Stomach (tissue), 9 donors: ENCODE data around the gene TOX2. TPM values are rescaled to one million over a fixed set of nuclear protein-coding genes. Genes with fewer than 3 reads are reported as not detected.

Source experiments
- DNase-seq, 2 donors: peaks; one replicate each; pipeline versions ENCODE4 v3.0.0 to v3.0.0-alpha.2; 2013 to 2019
- H3K27ac ChIP-seq, 5 donors: fragments of 200-600 bp in 4 of 5; sonication (generic) in 4 of 5; one replicate each; pipeline ENCODE4 v1.5.1; 2013 to 2019; ENCODE audit warnings: mild to moderate bottlenecking in 1 of 5, moderate library complexity in 1 of 5
- H3K27me3 ChIP-seq, 3 donors: fragments of 200-600 bp; sonication (generic); one replicate each; pipeline ENCODE4 v1.5.1; 2017 to 2019; ENCODE audit warnings: mixed run types in 1 of 3
- H3K36me3 ChIP-seq, 4 donors: fragments of 200-600 bp; sonication (generic); 1 replicate in 3 of 4; 2 replicates in 1 of 4; pipeline ENCODE4 v1.5.1; 2016 to 2019
- H3K4me1 ChIP-seq, 4 donors: fragments of 200-600 bp; sonication (generic); one replicate each; pipeline ENCODE4 v1.5.1; 2016 to 2019
- H3K4me3 ChIP-seq, 4 donors: fragments of 200-600 bp; sonication (generic) in 3 of 4; one replicate each; pipeline ENCODE4 v1.5.1; 2016 to 2019; ENCODE audit warnings: mild to moderate bottlenecking in 1 of 4
- H3K9me3 ChIP-seq, 4 donors: fragments of 200-600 bp; sonication (generic); one replicate each; pipeline ENCODE4 v1.5.1; 2016 to 2019
- EP300 ChIP-seq: sonication (generic); formaldehyde crosslinking; IDR thresholded peaks from one replicate; pipeline ENCODE4 v1.6.1; 2017; ENCODE audit warnings: antibody characterized with exemption
- POLR2A ChIP-seq, 4 donors: fragments of 450-650 bp; IDR thresholded peaks; one replicate each; pipeline ENCODE4 v1.6.1; 2016; ENCODE audit warnings: antibody characterized with exemption in 4 of 4, control low read depth in 2 of 4, mild to moderate bottlenecking in 1 of 4, moderate library complexity in 1 of 4
- POLR2AphosphoS5 ChIP-seq, 3 donors: sonication (generic); formaldehyde crosslinking; IDR thresholded peaks; one replicate each; pipeline ENCODE4 v1.6.1; 2016; ENCODE audit warnings: antibody characterized with exemption in 3 of 3
- WGBS, 5 donors: extraction: QIAGEN DNeasy Blood & Tissue Kit in 3 of 5; methylation state at CpG; one replicate each; pipeline versions ENCODE4 v1.1.5 to v1.1.7; 2013 to 2018; 5-methylcytosine and 5-hydroxymethylcytosine counted together
- intact Hi-C: fragments of 100-400 bp; cut with DNase I; formaldehyde crosslinking; loops from one replicate; pipeline ENCODE4 v1.15.1; 2023; ENCODE audit warnings: low total_unique reads
- polyA plus RNA-seq, 3 donors: library from polyadenylated mRNA; stranded (reverse); fragments of 200-250 nt; gene quantifications; one replicate each; pipeline ENCODE4 v1.2.3, GENCODE V29; 2013
- total RNA-seq, 5 donors: library from RNA; depleted of rRNA; stranded (reverse); fragments of >200 nt; gene quantifications; one replicate each; pipeline versions ENCODE4 v1.1.0 to v1.2.3, GENCODE V29; 2014 to 2016
- TF ChIP-seq, protein P1 (sequence below), 7 experiments: fragments of 450-650 bp in 4 of 7; fragments of 200-600 bp in 3 of 7; sonication (generic) in 3 of 7; IDR thresholded peaks; one replicate each; pipeline ENCODE4 v1.5.1; 2016 to 2019; ENCODE audit warnings: antibody characterized with exemption in 7 of 7, control low read depth in 2 of 7, mild to moderate bottlenecking in 1 of 7
- donor health status: healthy with polysubstance abuse.
- donor health status: Bipolar disorder and iron deficiency.
- donor health status: healthy.

The TOX2 gene
- total and polyA plus RNA-seq, 8 donors = 0.87 to 20.2 (median 7.0) TPM; not detected in 1

DNA sequence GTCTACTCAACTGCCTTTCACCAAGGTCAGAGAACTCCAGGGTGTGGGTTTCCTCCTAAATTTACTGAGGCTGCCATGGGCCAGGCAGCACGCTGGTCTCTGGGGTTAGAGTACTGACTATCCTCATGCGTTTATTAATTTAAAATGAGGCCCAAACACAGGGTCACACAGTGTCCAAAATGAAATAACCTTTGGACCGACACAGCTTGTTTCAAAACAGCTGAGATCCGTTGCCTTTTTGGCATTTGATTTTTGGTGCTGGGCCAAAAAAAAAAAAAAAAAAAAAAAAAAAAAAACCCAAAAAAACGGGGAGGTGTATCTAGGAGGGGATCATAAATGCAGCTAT lies 14.6 kb upstream of the TOX2 start:
- Histone ChIP-seq H3K4me1 (peaks cover 0 to 13% (median 0%) of the 10 kb centered on the region in 4 donors), H3K27me3 (peaks cover 0 to 12% (median 0%) of the 10 kb centered on the region in 3 donors), H3K27ac (peak overlapping the region in 2 of 5 donors; percentile 36 to 39), H3K36me3 (no peaks in the 10 kb centered on the region), H3K4me3 (no peak overlapping the region), H3K9me3 (no peaks in the 10 kb centered on the region)
- intact Hi-C loops = no loop called here
- no peak for DNase-seq
- no peak for TF ChIP-seq EP300
- TF ChIP-seq, protein P1, sequence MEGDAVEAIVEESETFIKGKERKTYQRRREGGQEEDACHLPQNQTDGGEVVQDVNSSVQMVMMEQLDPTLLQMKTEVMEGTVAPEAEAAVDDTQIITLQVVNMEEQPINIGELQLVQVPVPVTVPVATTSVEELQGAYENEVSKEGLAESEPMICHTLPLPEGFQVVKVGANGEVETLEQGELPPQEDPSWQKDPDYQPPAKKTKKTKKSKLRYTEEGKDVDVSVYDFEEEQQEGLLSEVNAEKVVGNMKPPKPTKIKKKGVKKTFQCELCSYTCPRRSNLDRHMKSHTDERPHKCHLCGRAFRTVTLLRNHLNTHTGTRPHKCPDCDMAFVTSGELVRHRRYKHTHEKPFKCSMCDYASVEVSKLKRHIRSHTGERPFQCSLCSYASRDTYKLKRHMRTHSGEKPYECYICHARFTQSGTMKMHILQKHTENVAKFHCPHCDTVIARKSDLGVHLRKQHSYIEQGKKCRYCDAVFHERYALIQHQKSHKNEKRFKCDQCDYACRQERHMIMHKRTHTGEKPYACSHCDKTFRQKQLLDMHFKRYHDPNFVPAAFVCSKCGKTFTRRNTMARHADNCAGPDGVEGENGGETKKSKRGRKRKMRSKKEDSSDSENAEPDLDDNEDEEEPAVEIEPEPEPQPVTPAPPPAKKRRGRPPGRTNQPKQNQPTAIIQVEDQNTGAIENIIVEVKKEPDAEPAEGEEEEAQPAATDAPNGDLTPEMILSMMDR (IDR thresholded peaks at IDR 0.05) = no peak
- no peak for TF ChIP-seq POLR2AphosphoS5 (IDR thresholded peaks at IDR 0.05)
- TF ChIP-seq POLR2A (IDR thresholded peaks at IDR 0.05) = no peak
- WGBS, 5 donors = 12 to 38% (median 32%) methylated on average over 5 of the region's 5 CpGs

DNA sequence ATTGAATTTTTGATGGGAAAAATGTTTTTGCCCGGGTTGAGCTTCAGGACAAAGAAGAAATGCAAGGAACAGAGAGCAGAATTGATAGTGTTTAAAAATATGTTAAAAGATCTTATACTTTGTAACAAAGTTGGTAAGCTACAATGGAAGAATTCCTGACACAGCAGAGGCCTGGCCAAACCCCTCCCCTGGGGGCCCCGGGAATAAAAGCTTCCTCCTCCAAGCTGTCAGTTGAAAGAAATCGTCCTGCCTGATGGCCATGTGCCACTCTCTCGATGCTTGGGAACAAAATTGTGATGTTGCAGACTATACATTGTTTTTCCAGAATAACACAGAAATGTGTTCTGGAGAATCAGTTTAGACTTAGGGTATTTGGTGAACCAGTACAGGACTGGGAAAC lies 14.2 kb upstream of the TOX2 start:
- H3K9me3 ChIP-seq = no peaks in the 10 kb centered on the region
- peak overlapping the region in 2 of 5 donors; percentile 5 to 39 for H3K27ac ChIP-seq
- no peak overlapping the region for H3K4me3 ChIP-seq
- TF ChIP-seq EP300 = no peak
- TF ChIP-seq, protein P1 (IDR thresholded peaks at IDR 0.05) = no peak
- TF ChIP-seq POLR2A (IDR thresholded peaks at IDR 0.05) = no peak
- no peak for TF ChIP-seq POLR2AphosphoS5 (IDR thresholded peaks at IDR 0.05)
- peaks cover 0 to 13% (median 0%) of the 10 kb centered on the region in 4 donors for H3K4me1 ChIP-seq
- peaks cover 0 to 12% (median 0%) of the 10 kb centered on the region in 3 donors for H3K27me3 ChIP-seq
- no peaks in the 10 kb centered on the region for H3K36me3 ChIP-seq
- 26 to 53% (median 41%) methylated on average over 4 of the region's 4 CpGs for WGBS, 5 donors
- DNase-seq = peak in 1 of 2 donors; percentile 69
- intact Hi-C loops = no loop called here

DNA sequence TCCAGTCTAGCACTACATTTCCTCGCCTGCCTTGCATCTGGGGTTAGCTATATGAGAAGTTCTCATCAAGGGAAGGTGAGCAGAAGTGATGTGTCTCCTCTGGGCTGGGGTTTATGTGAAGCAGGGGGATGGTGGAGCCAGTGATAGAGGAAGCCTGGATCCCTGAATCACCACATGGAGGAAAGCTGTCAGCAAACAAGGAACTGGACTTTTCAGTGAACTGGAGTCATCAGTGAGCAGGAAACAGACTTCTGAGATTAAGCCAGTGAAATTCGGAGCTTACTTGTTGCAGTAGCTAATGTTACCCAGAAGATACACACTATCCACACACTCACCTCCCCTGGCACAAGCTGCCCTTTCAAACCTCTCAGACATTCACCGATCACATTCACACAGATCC lies 13.4 kb upstream of the TOX2 start:
- no peak for TF ChIP-seq POLR2AphosphoS5 (IDR thresholded peaks at IDR 0.05)
- no peak for TF ChIP-seq POLR2A (IDR thresholded peaks at IDR 0.05)
- TF ChIP-seq, protein P1 (IDR thresholded peaks at IDR 0.05) = no peak
- no peak for TF ChIP-seq EP300
- Histone ChIP-seq H3K4me3 (no peak overlapping the region), H3K27me3 (peaks cover 0 to 12% (median 0%) of the 10 kb centered on the region in 3 donors), H3K4me1 (peaks cover 0 to 13% (median 0%) of the 10 kb centered on the region in 4 donors), H3K9me3 (no peaks in the 10 kb centered on the region), H3K27ac (no peak overlapping the region), H3K36me3 (no peaks in the 10 kb centered on the region)
- WGBS, 5 donors = 87 to 94% (median 89%) methylated on average over 3 of the region's 3 CpGs
- DNase-seq = no peak
- intact Hi-C loops = no loop called here

DNA sequence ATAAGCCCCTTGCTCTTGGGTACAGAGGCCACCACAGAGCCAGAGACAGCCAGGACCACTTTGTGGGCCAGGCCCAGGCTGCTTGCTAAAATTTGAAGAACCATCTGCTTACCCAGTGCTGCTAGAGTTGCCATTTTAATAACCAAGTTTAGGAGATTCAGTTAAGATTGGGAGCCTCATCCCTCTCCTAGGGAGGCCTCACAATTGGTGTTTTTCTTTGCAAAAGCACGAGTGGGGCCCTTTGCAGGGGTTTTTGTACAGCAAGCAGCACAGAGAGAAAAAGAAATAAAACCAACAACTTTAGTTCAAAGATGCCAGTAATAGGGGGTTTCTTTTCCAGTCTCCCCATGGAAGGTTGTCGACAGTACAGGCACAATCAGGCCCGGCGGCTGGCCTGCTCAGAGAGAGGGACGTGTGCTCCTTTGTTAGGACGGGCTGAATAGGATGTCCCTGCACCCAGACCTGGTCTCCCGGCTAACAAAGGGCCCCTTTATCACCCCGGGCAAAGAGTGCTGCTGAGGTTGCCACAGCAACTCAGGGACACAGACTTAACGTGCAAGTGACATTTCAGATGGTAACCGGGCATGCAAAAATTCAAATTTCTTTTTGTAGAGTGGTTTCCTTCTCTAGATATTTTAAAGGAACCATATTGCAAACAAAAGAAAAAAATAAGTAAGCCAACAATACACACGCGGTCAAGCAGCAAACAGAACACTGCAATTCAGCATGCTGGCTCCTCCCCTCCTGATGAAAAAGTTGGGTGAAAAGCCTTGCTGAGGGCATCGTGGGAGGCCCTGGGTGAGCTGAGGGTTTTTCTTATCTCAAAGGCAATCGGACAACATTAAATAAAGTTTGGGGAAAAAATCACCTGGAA lies 10.5 kb upstream of the TOX2 start:
- Histone ChIP-seq H3K9me3 (peaks cover 0 to 20% (median 18%) of the 10 kb centered on the region in 4 donors), H3K4me3 (no peak overlapping the region), H3K4me1 (peaks cover 0 to 13% (median 0%) of the 10 kb centered on the region in 4 donors), H3K27ac (no peak overlapping the region), H3K27me3 (peaks cover 0 to 5% (median 0%) of the 10 kb centered on the region in 3 donors), H3K36me3 (no peaks in the 10 kb centered on the region)
- intact Hi-C loops = no loop called here
- peak in 1 of 2 donors; percentile 54 for DNase-seq
- 26 to 42% (median 29%) methylated on average over 14 of the region's 14 CpGs for WGBS, 5 donors
- TF ChIP-seq POLR2A (IDR thresholded peaks at IDR 0.05) = no peak
- TF ChIP-seq, protein P1 (IDR thresholded peaks at IDR 0.05) = no peak
- TF ChIP-seq EP300 = no peak
- TF ChIP-seq POLR2AphosphoS5 (IDR thresholded peaks at IDR 0.05) = no peak
